Measurements from ENCODE around the gene PNP.
"Not testable (repeated sequence)": the region's sequence is repeated elsewhere in the genome, so short reads cannot be mapped to it uniquely, and the experiment has no call there.

PNP gene

GRCh38 chr14:20492486-20492885 lies 23.3 kb downstream of the PNP start:
- DNase-seq (ENCODE audit: low read depth in 3 of 3), result no peak

GRCh38 chr14:20493634-20494033 lies 24.4 kb downstream of the PNP start:
- no peak for DNase-seq (ENCODE audit: low read depth in 3 of 3)

- no peak for DNase-seq (ENCODE audit: low read depth in 3 of 3)
Observed at GRCh38 chr14:20494935-20495766, 25.9 kb downstream of the PNP start.

GRCh38 chr14:20498622-20499021 lies 29.4 kb downstream of the PNP start:
- no peak for DNase-seq (ENCODE audit: low read depth in 3 of 3)

GRCh38 chr14:20499108-20499507 lies 29.9 kb downstream of the PNP start:
- no peak for DNase-seq (ENCODE audit: low read depth in 3 of 3)

- DNase-seq (ENCODE audit: low read depth in 3 of 3), result no peak
Observed at GRCh38 chr14:20499881-20500280, 30.7 kb downstream of the PNP start.

GRCh38 chr14:20501346-20501745 lies 32.1 kb downstream of the PNP start:
- DNase-seq (ENCODE audit: low read depth in 3 of 3), result no peak

GRCh38 chr14:20503898-20504297 lies 34.7 kb downstream of the PNP start:
- no peak for DNase-seq (ENCODE audit: low read depth in 3 of 3)

GRCh38 chr14:20506276-20506675 lies 37.1 kb downstream of the PNP start:
- not testable (repeated sequence) for DNase-seq (ENCODE audit: low read depth in 3 of 3)

- not testable (repeated sequence) for DNase-seq (ENCODE audit: low read depth in 3 of 3)
Observed at GRCh38 chr14:20506752-20507151, 37.5 kb downstream of the PNP start.

GRCh38 chr14:20507537-20507936 lies 38.3 kb downstream of the PNP start:
- not testable (repeated sequence) for DNase-seq (ENCODE audit: low read depth in 3 of 3)

GRCh38 chr14:20508367-20508766 lies 39.2 kb downstream of the PNP start:
- DNase-seq (ENCODE audit: low read depth in 3 of 3), result no peak

- no peak for DNase-seq (ENCODE audit: low read depth in 3 of 3)
Observed at GRCh38 chr14:20512177-20512905, 43.1 kb downstream of the PNP start.

GRCh38 chr14:20515846-20516245 lies 46.6 kb downstream of the PNP start:
- no peak for DNase-seq (ENCODE audit: low read depth in 3 of 3)

- no peak for DNase-seq (ENCODE audit: low read depth in 3 of 3)
Observed at GRCh38 chr14:20516921-20517320, 47.7 kb downstream of the PNP start.

- no peak for DNase-seq (ENCODE audit: low read depth in 3 of 3)
Observed at GRCh38 chr14:20522332-20522731, 53.1 kb downstream of the PNP start.

- DNase-seq (ENCODE audit: low read depth in 3 of 3), result no peak
Observed at GRCh38 chr14:20524027-20524426, 54.8 kb downstream of the PNP start.

Measured in stimulated activated CD4-positive, alpha-beta T cell treated with anti-CD3 and anti-CD28 coated beads, TNF-alpha, amount 100 ng/mL, for 48 hours (primary cell).